Measurements from ENCODE around the gene ACTMAP. TPM values are rescaled to one million over a fixed set of nuclear protein-coding genes. Genes with fewer than 3 reads are reported as not detected.
A peak's percentile ranks its signal among the peaks of the same experiment; 100 is the strongest.

ACTMAP gene
- total and polyA plus RNA-seq, 2 of the 13 experiments (the other 11 are each of a cell fraction or from before 2014, with no cell fraction given) = 2.2 to 7.9 TPM

DNA sequence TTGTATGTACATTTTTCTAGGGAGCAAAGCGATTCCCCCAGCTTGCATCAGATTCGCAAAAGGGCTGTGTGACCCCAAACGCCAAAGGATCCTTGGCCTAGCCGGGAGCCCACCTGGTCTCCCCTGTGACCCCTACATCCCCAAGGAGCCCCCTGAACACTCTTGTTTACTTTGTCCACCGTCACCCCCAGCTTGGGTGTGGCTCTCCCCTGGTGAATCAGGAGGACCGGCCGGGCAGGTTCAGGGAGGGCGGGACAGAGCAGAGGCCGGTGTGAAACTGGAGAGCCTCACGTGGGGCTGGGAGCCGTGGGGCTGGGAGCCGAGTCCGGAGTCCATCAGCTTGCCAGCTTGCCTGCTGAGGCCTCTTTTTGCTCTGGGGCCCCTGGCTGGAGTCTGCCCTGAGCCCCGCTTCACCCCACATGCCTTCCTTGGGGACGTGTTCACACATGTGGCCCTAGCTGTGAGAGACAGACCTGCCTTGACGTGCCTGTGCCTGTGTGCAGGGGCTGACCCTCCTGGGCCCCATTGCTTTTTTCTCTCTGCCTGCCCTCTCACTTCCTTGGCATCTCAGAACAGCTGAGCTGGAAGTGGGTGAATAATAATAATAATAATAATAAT, 31.4 kb downstream of the ACTMAP start (continued):
- TF ChIP-seq, protein P1, sequence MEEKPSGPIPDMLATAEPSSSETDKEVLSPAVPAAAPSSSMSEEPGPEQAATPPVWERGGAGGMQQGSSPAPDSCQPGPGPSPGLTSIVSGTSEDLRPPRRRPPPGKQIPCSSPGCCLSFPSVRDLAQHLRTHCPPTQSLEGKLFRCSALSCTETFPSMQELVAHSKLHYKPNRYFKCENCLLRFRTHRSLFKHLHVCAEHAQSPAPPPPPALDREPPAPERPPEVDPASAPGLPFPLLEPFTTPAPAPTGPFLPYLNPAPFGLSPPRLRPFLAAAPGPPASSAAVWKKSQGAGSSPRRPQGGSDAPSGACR (CRISPR knock-in tag; IDR thresholded peaks at IDR 0.05) = peak; percentile 85; the same call in 1 of the 2 replicates
- TF ChIP-seq ZFP82 (CRISPR knock-in tag; IDR thresholded peaks at IDR 0.05; ENCODE audit: borderline replicate concordance) (no peak), LCORL (IDR thresholded peaks at IDR 0.05) (no peak), LCORL (CRISPR knock-in tag; IDR thresholded peaks at IDR 0.05) (peak; percentile 86), ELF3 (CRISPR knock-in tag; IDR thresholded peaks at IDR 0.05) (peak; percentile 47; the same call in 1 of the 2 replicates), FOXJ3 (CRISPR knock-in tag; IDR thresholded peaks at IDR 0.05; ENCODE audit: borderline replicate concordance) (no peak), HDAC1 (CRISPR knock-in tag; IDR thresholded peaks at IDR 0.05) (peak; percentile 87), ZZZ3 (CRISPR knock-in tag; IDR thresholded peaks at IDR 0.05; ENCODE audit: borderline replicate concordance) (peak; percentile 68; the same call in 1 of the 2 replicates), NR2F6 (IDR thresholded peaks at IDR 0.05) (no peak), NR2F6 (CRISPR knock-in tag; IDR thresholded peaks at IDR 0.05) (peak; percentile 14; the same call in 1 of the 2 replicates), FOSL1 (CRISPR knock-in tag; IDR thresholded peaks at IDR 0.05; ENCODE audit: borderline replicate concordance) (no peak), ZNF264 (CRISPR knock-in tag; IDR thresholded peaks at IDR 0.05) (no peak), ZNF30 (CRISPR knock-in tag; IDR thresholded peaks at IDR 0.05) (no peak)
- TF ChIP-seq, protein P2, sequence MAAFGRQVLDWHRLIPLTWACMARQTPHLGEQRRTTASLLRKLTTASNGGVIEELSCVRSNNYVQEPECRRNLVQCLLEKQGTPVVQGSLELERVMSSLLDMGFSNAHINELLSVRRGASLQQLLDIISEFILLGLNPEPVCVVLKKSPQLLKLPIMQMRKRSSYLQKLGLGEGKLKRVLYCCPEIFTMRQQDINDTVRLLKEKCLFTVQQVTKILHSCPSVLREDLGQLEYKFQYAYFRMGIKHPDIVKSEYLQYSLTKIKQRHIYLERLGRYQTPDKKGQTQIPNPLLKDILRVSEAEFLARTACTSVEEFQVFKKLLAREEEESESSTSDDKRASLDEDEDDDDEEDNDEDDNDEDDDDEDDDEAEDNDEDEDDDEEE (CRISPR knock-in tag; IDR thresholded peaks at IDR 0.05) = 0 out of 2 replicates have a peak, but pooled peaks have one; percentile 43
- TF ChIP-seq, protein P3, sequence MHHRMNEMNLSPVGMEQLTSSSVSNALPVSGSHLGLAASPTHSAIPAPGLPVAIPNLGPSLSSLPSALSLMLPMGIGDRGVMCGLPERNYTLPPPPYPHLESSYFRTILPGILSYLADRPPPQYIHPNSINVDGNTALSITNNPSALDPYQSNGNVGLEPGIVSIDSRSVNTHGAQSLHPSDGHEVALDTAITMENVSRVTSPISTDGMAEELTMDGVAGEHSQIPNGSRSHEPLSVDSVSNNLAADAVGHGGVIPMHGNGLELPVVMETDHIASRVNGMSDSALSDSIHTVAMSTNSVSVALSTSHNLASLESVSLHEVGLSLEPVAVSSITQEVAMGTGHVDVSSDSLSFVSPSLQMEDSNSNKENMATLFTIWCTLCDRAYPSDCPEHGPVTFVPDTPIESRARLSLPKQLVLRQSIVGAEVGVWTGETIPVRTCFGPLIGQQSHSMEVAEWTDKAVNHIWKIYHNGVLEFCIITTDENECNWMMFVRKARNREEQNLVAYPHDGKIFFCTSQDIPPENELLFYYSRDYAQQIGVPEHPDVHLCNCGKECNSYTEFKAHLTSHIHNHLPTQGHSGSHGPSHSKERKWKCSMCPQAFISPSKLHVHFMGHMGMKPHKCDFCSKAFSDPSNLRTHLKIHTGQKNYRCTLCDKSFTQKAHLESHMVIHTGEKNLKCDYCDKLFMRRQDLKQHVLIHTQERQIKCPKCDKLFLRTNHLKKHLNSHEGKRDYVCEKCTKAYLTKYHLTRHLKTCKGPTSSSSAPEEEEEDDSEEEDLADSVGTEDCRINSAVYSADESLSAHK (CRISPR knock-in tag; IDR thresholded peaks at IDR 0.05; ENCODE audit: borderline replicate concordance) = no peak
- TF ChIP-seq, protein P4, sequence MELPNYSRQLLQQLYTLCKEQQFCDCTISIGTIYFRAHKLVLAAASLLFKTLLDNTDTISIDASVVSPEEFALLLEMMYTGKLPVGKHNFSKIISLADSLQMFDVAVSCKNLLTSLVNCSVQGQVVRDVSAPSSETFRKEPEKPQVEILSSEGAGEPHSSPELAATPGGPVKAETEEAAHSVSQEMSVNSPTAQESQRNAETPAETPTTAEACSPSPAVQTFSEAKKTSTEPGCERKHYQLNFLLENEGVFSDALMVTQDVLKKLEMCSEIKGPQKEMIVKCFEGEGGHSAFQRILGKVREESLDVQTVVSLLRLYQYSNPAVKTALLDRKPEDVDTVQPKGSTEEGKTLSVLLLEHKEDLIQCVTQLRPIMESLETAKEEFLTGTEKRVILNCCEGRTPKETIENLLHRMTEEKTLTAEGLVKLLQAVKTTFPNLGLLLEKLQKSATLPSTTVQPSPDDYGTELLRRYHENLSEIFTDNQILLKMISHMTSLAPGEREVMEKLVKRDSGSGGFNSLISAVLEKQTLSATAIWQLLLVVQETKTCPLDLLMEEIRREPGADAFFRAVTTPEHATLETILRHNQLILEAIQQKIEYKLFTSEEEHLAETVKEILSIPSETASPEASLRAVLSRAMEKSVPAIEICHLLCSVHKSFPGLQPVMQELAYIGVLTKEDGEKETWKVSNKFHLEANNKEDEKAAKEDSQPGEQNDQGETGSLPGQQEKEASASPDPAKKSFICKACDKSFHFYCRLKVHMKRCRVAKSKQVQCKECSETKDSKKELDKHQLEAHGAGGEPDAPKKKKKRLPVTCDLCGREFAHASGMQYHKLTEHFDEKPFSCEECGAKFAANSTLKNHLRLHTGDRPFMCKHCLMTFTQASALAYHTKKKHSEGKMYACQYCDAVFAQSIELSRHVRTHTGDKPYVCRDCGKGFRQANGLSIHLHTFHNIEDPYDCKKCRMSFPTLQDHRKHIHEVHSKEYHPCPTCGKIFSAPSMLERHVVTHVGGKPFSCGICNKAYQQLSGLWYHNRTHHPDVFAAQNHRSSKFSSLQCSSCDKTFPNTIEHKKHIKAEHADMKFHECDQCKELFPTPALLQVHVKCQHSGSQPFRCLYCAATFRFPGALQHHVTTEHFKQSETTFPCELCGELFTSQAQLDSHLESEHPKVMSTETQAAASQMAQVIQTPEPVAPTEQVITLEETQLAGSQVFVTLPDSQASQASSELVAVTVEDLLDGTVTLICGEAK (IDR thresholded peaks at IDR 0.05) = no peak
- TF ChIP-seq, protein P4 (CRISPR knock-in tag; IDR thresholded peaks at IDR 0.05) = 0 out of 2 replicates have a peak, but pooled peaks have one; percentile 23
